HFFc6 (cell line): Measurements from ENCODE around the gene ASCL2. TPM values are rescaled to one million over a fixed set of nuclear protein-coding genes. Genes with fewer than 3 reads are reported as not detected.

Experiments used
- DNase-seq: peaks from one replicate; pipeline ENCODE4 v3.0.0-alpha.2; 2018
- H3K27ac Mint-ChIP-seq: 2 replicates; pipeline ENCODE4 v1.8.0; 2020; ENCODE audit warnings: mild to moderate bottlenecking, mixed read lengths
- H3K27me3 Mint-ChIP-seq: 2 replicates; pipeline ENCODE4 v1.8.0; 2021; ENCODE audit warnings: mild to moderate bottlenecking, moderate library complexity, mixed read lengths; ENCODE audit not compliant: insufficient read depth
- H3K36me3 Mint-ChIP-seq: 2 replicates; pipeline ENCODE4 v1.8.0; 2021; ENCODE audit warnings: low read depth, mixed read lengths
- H3K4me1 Mint-ChIP-seq: 2 replicates; pipeline ENCODE4 v1.8.0; 2020; ENCODE audit warnings: low read depth, mixed read lengths
- H3K4me3 Mint-ChIP-seq: 2 replicates; pipeline ENCODE4 v1.8.0; 2020; ENCODE audit warnings: mild to moderate bottlenecking, moderate library complexity, mixed read lengths
- H3K9me3 Mint-ChIP-seq: 2 replicates; pipeline ENCODE4 v1.8.0; 2020; ENCODE audit warnings: mild to moderate bottlenecking, mixed read lengths
- total RNA-seq, 6 experiments: library from RNA; stranded (reverse); fragmentation: NEBNext Ultra II Directional; extraction: Animal tissue kit (Norgen Biotek cat#: 25700); gene quantifications; 2 replicates in 1 of 6; 3 replicates in 5 of 6; pipeline ENCODE4 v1.2.3, GENCODE V29; 2021
- TF ChIP-seq, protein P1 (sequence below): fragments of 200-600 bp; sonication (generic); IDR thresholded peaks from 2 replicates; pipeline ENCODE4 v1.5.0; 2021; ENCODE audit warnings: antibody characterized with exemption, mild to moderate bottlenecking

The ASCL2 gene
- total RNA-seq, 6 experiments from 2014 or later, result not detected

GRCh38 chr11:2295971-2296912 lies 25.9 kb upstream of the ASCL2 start:
- Mint-ChIP-seq H3K4me3 (no peak overlapping the region), H3K27me3 (peaks cover 21% of the 10 kb centered on the region), H3K27ac (no peak overlapping the region), H3K36me3 (no peaks in the 10 kb centered on the region), H3K9me3 (no peaks in the 10 kb centered on the region), H3K4me1 (no peaks in the 10 kb centered on the region)
- TF ChIP-seq, protein P1, sequence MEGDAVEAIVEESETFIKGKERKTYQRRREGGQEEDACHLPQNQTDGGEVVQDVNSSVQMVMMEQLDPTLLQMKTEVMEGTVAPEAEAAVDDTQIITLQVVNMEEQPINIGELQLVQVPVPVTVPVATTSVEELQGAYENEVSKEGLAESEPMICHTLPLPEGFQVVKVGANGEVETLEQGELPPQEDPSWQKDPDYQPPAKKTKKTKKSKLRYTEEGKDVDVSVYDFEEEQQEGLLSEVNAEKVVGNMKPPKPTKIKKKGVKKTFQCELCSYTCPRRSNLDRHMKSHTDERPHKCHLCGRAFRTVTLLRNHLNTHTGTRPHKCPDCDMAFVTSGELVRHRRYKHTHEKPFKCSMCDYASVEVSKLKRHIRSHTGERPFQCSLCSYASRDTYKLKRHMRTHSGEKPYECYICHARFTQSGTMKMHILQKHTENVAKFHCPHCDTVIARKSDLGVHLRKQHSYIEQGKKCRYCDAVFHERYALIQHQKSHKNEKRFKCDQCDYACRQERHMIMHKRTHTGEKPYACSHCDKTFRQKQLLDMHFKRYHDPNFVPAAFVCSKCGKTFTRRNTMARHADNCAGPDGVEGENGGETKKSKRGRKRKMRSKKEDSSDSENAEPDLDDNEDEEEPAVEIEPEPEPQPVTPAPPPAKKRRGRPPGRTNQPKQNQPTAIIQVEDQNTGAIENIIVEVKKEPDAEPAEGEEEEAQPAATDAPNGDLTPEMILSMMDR, result no peak
- no peak for DNase-seq

- TF ChIP-seq, protein P1, result no peak
- Mint-ChIP-seq H3K27ac (no peak overlapping the region), H3K4me3 (no peak overlapping the region), H3K9me3 (no peaks in the 10 kb centered on the region), H3K4me1 (no peaks in the 10 kb centered on the region), H3K36me3 (no peaks in the 10 kb centered on the region), H3K27me3 (peaks cover 25% of the 10 kb centered on the region)
- no peak for DNase-seq
These were observed 24.5 kb upstream of the ASCL2 start for GRCh38 chr11:2294926-2295290.

DNA sequence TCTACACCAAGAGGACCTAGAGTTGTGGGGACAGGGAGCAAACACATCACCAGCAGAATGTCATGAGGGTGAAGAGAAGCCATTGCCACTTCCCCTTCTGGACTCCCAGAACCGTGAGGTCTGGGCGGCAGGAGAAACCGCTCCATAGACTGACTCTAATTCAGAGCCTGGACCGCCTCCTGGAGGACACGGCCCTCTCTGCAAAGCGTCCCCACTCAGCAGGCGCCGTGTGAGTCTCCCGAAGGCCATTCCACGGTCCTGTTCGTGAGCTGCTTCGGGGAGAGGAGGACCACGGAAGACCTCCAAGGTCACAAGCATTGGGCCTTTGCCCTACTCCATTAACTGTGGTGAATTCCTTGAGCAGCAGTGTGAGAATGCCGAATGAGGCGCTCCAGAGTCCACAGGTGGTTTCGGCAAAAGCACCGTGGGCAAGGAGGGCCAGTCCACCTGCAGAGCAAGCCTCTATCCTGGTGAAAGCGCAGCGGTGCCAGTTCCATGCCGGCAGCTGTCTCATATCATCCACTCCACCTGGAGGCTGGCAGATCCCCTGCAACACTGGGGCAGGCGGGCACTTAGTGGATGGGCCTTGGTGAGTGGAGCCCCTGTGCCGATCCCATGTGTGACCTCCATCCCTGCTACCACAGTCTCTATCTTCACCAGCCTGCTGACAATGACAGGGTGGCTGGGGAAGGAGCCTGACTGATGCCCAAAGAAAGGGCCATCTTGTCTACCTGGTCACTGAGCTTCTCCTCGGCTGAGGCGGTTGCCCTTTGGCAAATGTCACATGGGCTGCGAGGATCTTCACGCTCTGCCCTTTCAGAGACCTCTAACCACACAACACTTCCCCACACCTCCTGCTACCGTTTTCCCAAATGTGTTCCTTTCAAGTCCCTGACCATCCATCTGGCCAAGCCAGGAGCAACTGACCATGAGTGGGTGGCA lies 23.9 kb upstream of the ASCL2 start:
- Mint-ChIP-seq H3K4me1 (no peaks in the 10 kb centered on the region), H3K27ac (no peak overlapping the region), H3K9me3 (no peaks in the 10 kb centered on the region), H3K36me3 (no peaks in the 10 kb centered on the region), H3K4me3 (no peak overlapping the region), H3K27me3 (peaks cover 31% of the 10 kb centered on the region)
- DNase-seq, result no peak
- TF ChIP-seq, protein P1, result no peak

- no peak overlapping the region for H3K27ac Mint-ChIP-seq
- H3K9me3 Mint-ChIP-seq, result no peaks in the 10 kb centered on the region
- no peaks in the 10 kb centered on the region for H3K36me3 Mint-ChIP-seq
- H3K4me1 Mint-ChIP-seq, result no peaks in the 10 kb centered on the region
- TF ChIP-seq, protein P1, result no peak
- H3K4me3 Mint-ChIP-seq, result no peak overlapping the region
- DNase-seq, result no peak
- peaks cover 38% of the 10 kb centered on the region for H3K27me3 Mint-ChIP-seq
These were observed 23.2 kb upstream of the ASCL2 start for GRCh38 chr11:2293531-2293971.

DNA sequence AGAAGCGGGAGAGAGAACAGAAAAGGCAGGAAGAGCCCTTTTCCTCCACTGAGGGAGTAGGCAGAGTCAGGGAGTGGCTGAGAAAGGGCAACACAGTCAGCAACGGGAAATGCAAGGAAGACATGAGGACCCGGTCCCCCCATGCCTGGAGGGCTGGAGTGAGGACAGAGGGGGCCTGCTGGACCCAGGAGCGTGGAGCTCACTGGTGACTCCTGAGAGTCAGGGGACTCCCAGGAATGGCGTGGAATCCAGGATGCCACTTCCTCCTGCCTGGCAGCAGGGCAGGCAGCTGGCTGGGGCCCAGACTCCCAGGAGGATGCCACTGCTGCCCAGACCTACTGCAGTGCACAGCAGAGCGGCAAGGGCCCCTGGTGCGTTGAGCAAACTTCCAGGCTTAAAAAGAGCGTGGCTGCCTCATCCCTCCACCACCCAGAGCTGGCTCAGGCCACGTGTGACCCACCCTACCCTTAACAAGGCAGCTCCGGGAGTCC lies 20.0 kb upstream of the ASCL2 start:
- Mint-ChIP-seq H3K27me3 (peaks cover 50% of the 10 kb centered on the region), H3K4me3 (no peak overlapping the region), H3K27ac (no peak overlapping the region), H3K9me3 (no peaks in the 10 kb centered on the region), H3K4me1 (no peaks in the 10 kb centered on the region), H3K36me3 (no peaks in the 10 kb centered on the region)
- DNase-seq, result no peak
- TF ChIP-seq, protein P1, result no peak
